HCT116 (cell line): ENCODE data around the gene CLP1.

Experiments
- CEBPB ChIP-seq: IDR thresholded peaks from 2 replicates; pipeline ENCODE4 v1.6.1; 2012; ENCODE audit warnings: low read depth
- EZH2 ChIP-seq: fragments of 200-600 bp; sonication (generic); IDR thresholded peaks from 2 replicates; pipeline ENCODE4 v1.6.1; 2017; ENCODE audit warnings: antibody characterized with exemption, mixed run types
- EZH2phosphoT487 ChIP-seq: fragments of 200-600 bp; IDR thresholded peaks from 2 replicates; pipeline ENCODE4 v1.6.1; 2018; ENCODE audit warnings: antibody characterized with exemption, borderline replicate concordance
- FOSL1 ChIP-seq: IDR thresholded peaks from 2 replicates; pipeline ENCODE4 v1.6.1; 2012; ENCODE audit warnings: low read depth
- POLR2A ChIP-seq: IDR thresholded peaks from 2 replicates; pipeline ENCODE4 v1.7.0; 2011; ENCODE audit warnings: borderline replicate concordance; ENCODE audit not compliant: insufficient read depth, insufficient read length; ENCODE audit errors: extremely low read depth
- POLR2AphosphoS5 ChIP-seq: IDR thresholded peaks from 2 replicates; pipeline ENCODE4 v1.6.1; 2011; ENCODE audit warnings: mild to moderate bottlenecking, low read depth, low read length, moderate library complexity
- RAD21 ChIP-seq: IDR thresholded peaks from 2 replicates; pipeline ENCODE4 v1.6.1; 2012; ENCODE audit warnings: low read depth, mild to moderate bottlenecking
- YY1 ChIP-seq: IDR thresholded peaks from 2 replicates; pipeline ENCODE4 v1.6.1; 2011; ENCODE audit warnings: low read length, low read depth, moderate library complexity, mild to moderate bottlenecking; ENCODE audit not compliant: insufficient replicate concordance; ENCODE audit errors: extremely low read depth
- TF ChIP-seq, protein P1 (sequence below), 3 experiments: fragments of 200-600 bp in 1 of 3; sonication (generic) in 1 of 3; IDR thresholded peaks in 2 of 3; conservative IDR thresholded peaks in 1 of 3; 2 replicates each; pipeline ENCODE4 v1.5.1; 2012 to 2017; ENCODE audit warnings: low read depth in 2 of 3, low read length in 2 of 3, antibody characterized with exemption in 1 of 3, borderline replicate concordance in 1 of 3, control low read depth in 1 of 3, mild to moderate bottlenecking in 1 of 3, mixed read lengths in 1 of 3, mixed run types in 1 of 3, moderate library complexity in 1 of 3; ENCODE audit not compliant: insufficient read depth in 1 of 3

GRCh38 chr11:57659669-57660068, 2.1 kb downstream of the CLP1 start:
- TF ChIP-seq, protein P1, sequence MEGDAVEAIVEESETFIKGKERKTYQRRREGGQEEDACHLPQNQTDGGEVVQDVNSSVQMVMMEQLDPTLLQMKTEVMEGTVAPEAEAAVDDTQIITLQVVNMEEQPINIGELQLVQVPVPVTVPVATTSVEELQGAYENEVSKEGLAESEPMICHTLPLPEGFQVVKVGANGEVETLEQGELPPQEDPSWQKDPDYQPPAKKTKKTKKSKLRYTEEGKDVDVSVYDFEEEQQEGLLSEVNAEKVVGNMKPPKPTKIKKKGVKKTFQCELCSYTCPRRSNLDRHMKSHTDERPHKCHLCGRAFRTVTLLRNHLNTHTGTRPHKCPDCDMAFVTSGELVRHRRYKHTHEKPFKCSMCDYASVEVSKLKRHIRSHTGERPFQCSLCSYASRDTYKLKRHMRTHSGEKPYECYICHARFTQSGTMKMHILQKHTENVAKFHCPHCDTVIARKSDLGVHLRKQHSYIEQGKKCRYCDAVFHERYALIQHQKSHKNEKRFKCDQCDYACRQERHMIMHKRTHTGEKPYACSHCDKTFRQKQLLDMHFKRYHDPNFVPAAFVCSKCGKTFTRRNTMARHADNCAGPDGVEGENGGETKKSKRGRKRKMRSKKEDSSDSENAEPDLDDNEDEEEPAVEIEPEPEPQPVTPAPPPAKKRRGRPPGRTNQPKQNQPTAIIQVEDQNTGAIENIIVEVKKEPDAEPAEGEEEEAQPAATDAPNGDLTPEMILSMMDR (IDR thresholded peaks at IDR 0.05 in 2 of 3, conservative IDR thresholded peaks at IDR 0.05 in 1 of 3; ENCODE audit: borderline replicate concordance in 1 of 3, insufficient read depth in 1 of 3, low read depth in 2 of 3, low read length in 2 of 3), result no peak
- TF ChIP-seq RAD21 (no peak), EZH2 (no peak), FOSL1 (no peak), POLR2A (no peak), YY1 (no peak), EZH2phosphoT487 (no peak), POLR2AphosphoS5 (no peak), CEBPB (no peak)
